ENCODE measurements around the gene YY1AP1. TPM values are rescaled to one million over a fixed set of nuclear protein-coding genes. Genes with fewer than 3 reads are reported as not detected.
"Not testable (repeated sequence)": the region's sequence is repeated elsewhere in the genome, so short reads cannot be mapped to it uniquely, and the experiment has no call there.

Gene YY1AP1
- total RNA-seq, 1 experiment from 2014 or later = 57.5 TPM

- Histone ChIP-seq H3K79me1 (ENCODE audit: insufficient read depth, low read depth, low read length, poor library complexity, severe bottlenecking) (no peaks in the 10 kb centered on the region), H2BK12ac (ENCODE audit: insufficient read length, low read depth, low read length) (no peak overlapping the region), H2BK120ac (ENCODE audit: low read depth, low read length, poor library complexity, severe bottlenecking) (no peak overlapping the region), H3K4me1 (ENCODE audit: insufficient read depth, low read length) (no peaks in the 10 kb centered on the region), H2BK5ac (ENCODE audit: insufficient read length, low read length) (no peak overlapping the region), H4K20me1 (ENCODE audit: control insufficient read depth, insufficient read depth, insufficient read length) (no peaks in the 10 kb centered on the region), H3T11ph (ENCODE audit: low read length) (no peak overlapping the region), H3K23me2 (ENCODE audit: insufficient read length, low read depth, low read length, poor library complexity, severe bottlenecking) (no peaks in the 10 kb centered on the region), H4K8ac (replicated peaks; ENCODE audit: insufficient read length, low read depth, low read length) (no peak overlapping the region), H4K91ac (ENCODE audit: insufficient read length, low read depth, low read length) (no peak overlapping the region), H3K79me2 (ENCODE audit: insufficient read depth, low read length) (no peaks in the 10 kb centered on the region), H3K27ac (ENCODE audit: insufficient read length, low read depth, low read length) (no peak overlapping the region), H2BK15ac (ENCODE audit: low read depth, low read length) (no peak overlapping the region), H3K4ac (ENCODE audit: low read depth, low read length) (no peak overlapping the region), H3K14ac (ENCODE audit: insufficient read depth, low read length) (no peak overlapping the region), H4K5ac (ENCODE audit: insufficient read length, low read depth, low read length) (no peak overlapping the region), H2AK5ac (ENCODE audit: insufficient read length, low read length) (no peak overlapping the region), H3K27me3 (ENCODE audit: insufficient read depth, low read length) (no peaks in the 10 kb centered on the region), H3K9me3 (ENCODE audit: control insufficient read depth, low read depth, low read length) (no peaks in the 10 kb centered on the region), H3K4me2 (ENCODE audit: insufficient read depth, insufficient read length, low read length) (no peak overlapping the region), H3K9ac (ENCODE audit: extremely low read depth, insufficient read length, low read length) (no peak overlapping the region), H3K56ac (ENCODE audit: insufficient read length, low read depth, low read length) (no peak overlapping the region), H2AFZ (ENCODE audit: low read length) (no peak overlapping the region), H2BK20ac (ENCODE audit: low read depth, low read length, poor library complexity, severe bottlenecking) (no peak overlapping the region), H3K23ac (ENCODE audit: insufficient read length, low read depth, low read length) (no peak overlapping the region), H3K18ac (ENCODE audit: insufficient read length, low read depth, low read length) (no peak overlapping the region)
- Mint-ChIP-seq H3K4me1 (no peaks in the 10 kb centered on the region), H3K4me3 (no peak overlapping the region), H3K36me3 (ENCODE audit: insufficient read depth in 1 of 3, low read depth in 3 of 3) (peaks cover 18 to 70% (median 50%) of the 10 kb centered on the region in 3 experiments), H3K9me3 (no peaks in the 10 kb centered on the region), H3K27ac (no peak overlapping the region), H3K27me3 (ENCODE audit: low read depth) (no peaks in the 10 kb centered on the region)
- no CpG with 5 or more reads among the region's 5 CpGs for WGBS (ENCODE audit: extremely low coverage, insufficient read length, low lambda C conversion rate)
- no peak for DNase-seq
- TF ChIP-seq CTCF (conservative IDR thresholded peaks at IDR 0.05) = no peak
These were observed 27.2 kb upstream of the YY1AP1 start for GRCh38 chr1:155715777-155716176.

GRCh38 chr1:155715056-155715455 lies 26.5 kb upstream of the YY1AP1 start:
- H3K79me1 ChIP-seq (ENCODE audit: insufficient read depth, low read depth, low read length, poor library complexity, severe bottlenecking); H2BK120ac ChIP-seq (ENCODE audit: low read depth, low read length, poor library complexity, severe bottlenecking); H3K27ac ChIP-seq (ENCODE audit: insufficient read length, low read depth, low read length); H2BK12ac ChIP-seq (ENCODE audit: insufficient read length, low read depth, low read length); H3K27me3 Mint-ChIP-seq (ENCODE audit: low read depth); H3K14ac ChIP-seq (ENCODE audit: insufficient read depth, low read length); H3K27me3 ChIP-seq (ENCODE audit: insufficient read depth, low read length); H4K8ac ChIP-seq (replicated peaks; ENCODE audit: insufficient read length, low read depth, low read length); H3K4me2 ChIP-seq (ENCODE audit: insufficient read depth, insufficient read length, low read length); H3K9ac ChIP-seq (ENCODE audit: extremely low read depth, insufficient read length, low read length); H3K23me2 ChIP-seq (ENCODE audit: insufficient read length, low read depth, low read length, poor library complexity, severe bottlenecking); H3K56ac ChIP-seq (ENCODE audit: insufficient read length, low read depth, low read length); H3K4me1 Mint-ChIP-seq; H4K5ac ChIP-seq (ENCODE audit: insufficient read length, low read depth, low read length); H4K91ac ChIP-seq (ENCODE audit: insufficient read length, low read depth, low read length); H3T11ph ChIP-seq (ENCODE audit: low read length); H2AK5ac ChIP-seq (ENCODE audit: insufficient read length, low read length); DNase-seq; H3K4me3 Mint-ChIP-seq; H3K79me2 ChIP-seq (ENCODE audit: insufficient read depth, low read length); H3K23ac ChIP-seq (ENCODE audit: insufficient read length, low read depth, low read length); H3K9me3 Mint-ChIP-seq; H3K4me1 ChIP-seq (ENCODE audit: insufficient read depth, low read length); H2BK15ac ChIP-seq (ENCODE audit: low read depth, low read length); H4K20me1 ChIP-seq (ENCODE audit: control insufficient read depth, insufficient read depth, insufficient read length); H2BK5ac ChIP-seq (ENCODE audit: insufficient read length, low read length); H3K18ac ChIP-seq (ENCODE audit: insufficient read length, low read depth, low read length); H2AFZ ChIP-seq (ENCODE audit: low read length); H2BK20ac ChIP-seq (ENCODE audit: low read depth, low read length, poor library complexity, severe bottlenecking); H3K9me3 ChIP-seq (ENCODE audit: control insufficient read depth, low read depth, low read length); H3K27ac Mint-ChIP-seq; H3K4ac ChIP-seq (ENCODE audit: low read depth, low read length): not testable (repeated sequence)
- peaks cover 18 to 68% (median 49%) of the 10 kb centered on the region in 3 experiments for H3K36me3 Mint-ChIP-seq (ENCODE audit: insufficient read depth in 1 of 3, low read depth in 3 of 3)
- no CpG with 5 or more reads among the region's 3 CpGs for WGBS (ENCODE audit: extremely low coverage, insufficient read length, low lambda C conversion rate)

All from H9 (cell line).